Activated CD4-positive, alpha-beta T cell treated with anti-CD3 and anti-CD28 coated beads, Interleukin-2, amount 50 U/mL, for 16 hours (primary cell): ENCODE results near the gene SIK1.
"Not testable (repeated sequence)": the region's sequence is repeated elsewhere in the genome, so short reads cannot be mapped to it uniquely, and the experiment has no call there.

Source experiments
- DNase-seq: peaks from one replicate; pipeline ENCODE4 v3.0.0-alpha.2; 2020

The SIK1 gene

GRCh38 chr21:43426404-43427241, at the start of gene SIK1:
Gene SIK1, minus strand, starts transcription at chr21:43427131. Its CDS starts 953 bp downstream, at chr21:43426178.
- not testable (repeated sequence) for DNase-seq

DNA sequence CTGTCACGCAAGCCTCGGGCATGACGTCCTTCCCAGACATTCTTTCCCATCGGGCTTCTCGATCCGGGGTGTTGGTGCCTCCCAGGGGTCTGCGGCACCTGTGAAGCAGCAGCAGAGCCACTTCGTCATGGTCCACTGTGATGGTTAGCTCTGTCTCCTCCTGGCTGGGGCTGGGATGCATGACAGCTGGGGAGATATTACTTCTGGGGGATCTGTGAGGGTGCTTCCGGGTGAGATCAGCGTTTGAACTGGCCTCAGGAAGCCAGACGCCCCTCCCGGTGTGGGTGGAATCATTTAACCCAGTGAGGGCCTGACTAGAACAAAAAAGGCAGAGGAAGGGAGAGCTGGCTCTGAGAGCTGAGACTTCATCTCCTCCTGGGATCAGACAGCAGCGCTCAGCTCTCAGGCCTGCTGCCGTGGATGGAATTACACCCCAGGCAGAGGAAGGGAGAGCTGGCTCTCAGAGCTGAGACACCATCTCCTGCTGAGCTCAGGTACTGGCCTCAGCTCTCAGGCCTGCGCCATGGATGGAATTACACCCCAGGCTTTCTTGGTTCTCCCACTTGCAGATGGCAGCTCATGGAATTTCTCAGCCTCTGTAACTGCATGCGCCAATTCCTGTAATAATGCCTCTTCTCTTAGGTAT, 44.8 kb upstream of the SIK1 start:
- not testable (repeated sequence) for DNase-seq

GRCh38 chr21:43469719-43470458, 43.0 kb upstream of the SIK1 start:
- not testable (repeated sequence) for DNase-seq

DNA sequence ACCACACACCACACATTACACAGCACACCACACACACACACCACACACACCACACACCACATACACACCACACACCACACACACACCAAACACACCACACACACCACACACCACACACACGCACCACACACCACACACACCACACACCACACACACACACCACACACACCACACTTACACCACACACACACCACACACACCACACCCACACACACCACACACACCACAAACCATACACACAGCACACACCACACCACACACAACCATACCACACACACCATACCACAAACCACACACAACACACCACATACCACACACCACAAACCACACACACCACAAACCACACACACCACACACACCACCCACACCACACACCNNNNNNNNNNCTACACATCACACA, 40.9 kb upstream of the SIK1 start:
- DNase-seq, result no peak

DNA sequence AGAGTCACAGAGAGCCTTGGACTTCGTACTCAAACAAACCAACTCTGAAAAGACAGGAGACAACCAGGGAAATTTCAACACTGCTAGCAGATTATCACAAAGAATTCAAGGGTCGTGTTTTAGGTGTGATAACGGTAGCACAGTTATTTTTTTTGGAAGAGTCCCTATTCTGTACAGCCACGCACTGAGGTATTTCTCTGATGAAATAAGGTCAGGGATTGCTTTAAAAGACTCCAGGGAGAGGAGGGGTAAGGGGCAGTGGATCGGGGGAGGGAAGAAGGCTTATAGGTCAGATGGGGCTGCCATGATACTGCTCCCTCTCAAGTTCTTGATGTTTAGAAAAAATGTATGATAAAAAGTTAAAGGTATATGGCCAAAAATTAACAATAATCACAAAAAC, 38.2 kb upstream of the SIK1 start:
- DNase-seq, result not testable (repeated sequence)

DNA sequence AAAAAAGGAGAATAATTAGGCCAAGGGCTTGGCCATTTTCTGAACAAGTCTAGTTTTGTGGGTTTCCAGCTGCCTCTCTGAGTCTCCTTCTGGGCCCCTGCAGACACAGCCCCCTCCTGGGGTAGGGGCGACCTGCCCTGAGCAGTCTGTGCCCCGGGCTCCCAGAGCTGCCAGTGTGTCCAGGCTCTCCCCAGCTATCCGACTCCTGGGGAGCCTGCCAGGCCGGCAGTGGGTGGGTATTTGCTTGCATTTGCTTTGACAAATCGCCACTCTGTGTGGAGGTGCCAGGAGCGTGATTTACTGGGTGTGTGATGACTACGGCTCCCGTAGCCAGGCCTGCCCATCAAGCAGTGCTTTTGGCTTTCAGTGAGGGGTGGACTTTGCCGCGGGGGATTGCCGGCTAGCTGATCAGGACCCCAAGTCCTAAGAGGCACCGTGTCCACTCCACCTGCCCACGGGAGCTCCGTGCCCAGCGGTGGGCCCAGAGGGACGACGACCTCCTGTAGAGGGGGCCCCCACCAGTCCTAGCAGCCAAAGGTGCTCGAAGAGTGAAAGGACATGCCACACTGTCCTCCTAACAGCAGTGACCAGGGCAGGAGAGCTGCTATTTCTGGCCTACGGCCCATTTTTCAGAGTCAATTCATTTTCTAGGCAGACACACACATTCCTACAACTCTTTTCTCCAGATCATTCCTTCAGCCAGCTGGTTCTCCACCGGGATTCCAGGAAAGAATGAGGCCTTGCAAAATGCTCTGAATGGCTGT, 36.7 kb upstream of the SIK1 start:
- not testable (repeated sequence) for DNase-seq

- DNase-seq, result not testable (repeated sequence)
These were observed 36.0 kb upstream of the SIK1 start for GRCh38 chr21:43462932-43463331.

DNA sequence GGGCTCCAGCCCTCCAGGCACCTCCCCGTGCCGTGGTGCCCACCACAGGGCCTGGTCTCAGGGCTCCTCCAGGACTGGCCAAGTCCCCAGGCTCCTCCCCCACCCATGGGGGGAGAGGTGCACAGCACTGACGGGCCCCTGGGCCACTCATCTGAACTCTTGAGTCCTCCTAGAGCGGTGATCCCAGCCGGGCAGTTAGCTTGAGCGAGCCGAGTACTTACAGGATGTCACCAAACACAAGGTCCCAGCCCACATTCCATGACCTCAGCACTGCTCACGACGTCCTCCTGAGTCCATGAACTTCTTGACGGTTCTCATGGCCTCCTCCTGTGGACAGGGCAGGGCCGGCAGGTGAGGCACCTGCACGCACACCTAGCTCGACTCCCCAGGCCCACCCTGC, 33.5 kb upstream of the SIK1 start:
- DNase-seq, result not testable (repeated sequence)

GRCh38 chr21:43458995-43459394, 32.1 kb upstream of the SIK1 start:
- DNase-seq, result not testable (repeated sequence)

- not testable (repeated sequence) for DNase-seq
These were observed 29.8 kb upstream of the SIK1 start for GRCh38 chr21:43456616-43457314.

DNA sequence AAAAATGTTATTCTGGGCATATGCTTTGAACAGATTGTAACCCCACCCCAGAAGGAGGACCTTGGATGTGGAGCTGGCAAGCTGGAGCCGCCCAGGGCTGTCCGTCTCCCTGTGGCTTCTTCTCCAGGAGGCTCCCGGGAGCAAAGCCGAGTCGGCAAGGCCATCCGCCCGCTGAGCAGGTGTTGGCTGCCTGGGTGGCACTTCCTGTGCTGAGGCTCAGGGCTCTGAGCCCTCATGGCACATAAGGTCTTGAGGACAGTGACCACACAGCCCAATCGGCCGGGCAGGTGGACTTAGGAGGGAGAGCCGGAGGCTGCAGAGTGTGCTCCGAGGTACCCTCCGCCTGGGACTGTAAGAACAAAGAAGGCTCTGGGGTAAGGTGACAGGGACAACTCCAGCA, 28.8 kb upstream of the SIK1 start:
- DNase-seq, result not testable (repeated sequence)

GRCh38 chr21:43454176-43454575, 27.2 kb upstream of the SIK1 start:
- not testable (repeated sequence) for DNase-seq

- DNase-seq, result not testable (repeated sequence)
These were observed 24.9 kb upstream of the SIK1 start for GRCh38 chr21:43451850-43452249.

DNA sequence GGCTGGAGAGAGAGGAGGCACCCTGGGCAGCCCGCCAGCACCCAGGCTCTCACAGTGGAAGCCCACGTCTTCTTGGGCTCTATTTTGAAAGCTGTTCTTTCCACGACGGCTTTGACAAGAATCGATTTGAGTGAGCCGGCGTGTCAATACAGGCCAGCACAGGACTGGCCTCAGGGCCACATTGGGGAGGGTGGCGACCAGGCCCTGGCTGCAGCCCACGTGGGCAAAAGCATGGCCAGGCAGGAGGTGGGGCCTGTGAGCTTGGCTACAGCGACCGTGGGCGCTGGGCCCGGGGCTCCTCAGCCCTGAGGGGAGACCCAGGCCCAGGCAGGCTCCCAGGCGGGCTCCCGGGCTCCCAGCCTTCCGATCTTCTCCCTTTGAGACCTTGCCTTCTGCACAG, 23.4 kb upstream of the SIK1 start:
- DNase-seq, result not testable (repeated sequence)

DNA sequence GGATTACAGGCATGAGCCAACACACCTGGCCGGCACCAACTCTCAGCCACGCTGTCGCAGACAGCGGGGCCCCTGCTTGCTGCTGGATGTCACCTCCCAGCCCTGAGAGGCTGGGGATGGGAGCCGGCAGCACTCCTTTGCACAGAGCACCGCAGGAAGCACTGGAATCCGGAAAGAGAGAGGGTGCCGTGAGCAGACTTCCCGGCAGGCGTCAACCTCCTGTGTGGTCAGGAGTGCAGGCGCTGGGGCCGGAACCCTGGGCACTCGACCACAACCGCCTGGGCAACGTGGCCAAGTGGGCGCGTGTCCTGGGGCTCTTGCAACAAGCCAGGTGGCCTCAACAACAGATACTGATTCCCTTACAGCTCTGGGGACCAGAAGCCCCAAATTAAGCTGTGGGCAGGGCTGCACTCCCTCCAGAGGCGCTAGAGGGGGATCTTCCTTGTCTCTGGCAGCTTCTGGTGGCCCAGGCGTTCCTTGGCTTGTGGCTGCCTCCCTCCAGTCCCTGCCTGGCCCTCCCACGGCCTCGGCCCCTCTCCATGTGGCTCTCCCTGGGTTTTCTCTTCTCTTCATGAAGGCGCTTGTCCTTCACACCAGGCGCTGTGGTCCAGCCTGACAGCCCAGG, 20.5 kb upstream of the SIK1 start:
- not testable (repeated sequence) for DNase-seq

- not testable (repeated sequence) for DNase-seq
These were observed 19.5 kb upstream of the SIK1 start for GRCh38 chr21:43446277-43446932.

- not testable (repeated sequence) for DNase-seq
These were observed 17.6 kb upstream of the SIK1 start for GRCh38 chr21:43444524-43444923.

GRCh38 chr21:43442571-43442970, 15.6 kb upstream of the SIK1 start:
- not testable (repeated sequence) for DNase-seq

DNA sequence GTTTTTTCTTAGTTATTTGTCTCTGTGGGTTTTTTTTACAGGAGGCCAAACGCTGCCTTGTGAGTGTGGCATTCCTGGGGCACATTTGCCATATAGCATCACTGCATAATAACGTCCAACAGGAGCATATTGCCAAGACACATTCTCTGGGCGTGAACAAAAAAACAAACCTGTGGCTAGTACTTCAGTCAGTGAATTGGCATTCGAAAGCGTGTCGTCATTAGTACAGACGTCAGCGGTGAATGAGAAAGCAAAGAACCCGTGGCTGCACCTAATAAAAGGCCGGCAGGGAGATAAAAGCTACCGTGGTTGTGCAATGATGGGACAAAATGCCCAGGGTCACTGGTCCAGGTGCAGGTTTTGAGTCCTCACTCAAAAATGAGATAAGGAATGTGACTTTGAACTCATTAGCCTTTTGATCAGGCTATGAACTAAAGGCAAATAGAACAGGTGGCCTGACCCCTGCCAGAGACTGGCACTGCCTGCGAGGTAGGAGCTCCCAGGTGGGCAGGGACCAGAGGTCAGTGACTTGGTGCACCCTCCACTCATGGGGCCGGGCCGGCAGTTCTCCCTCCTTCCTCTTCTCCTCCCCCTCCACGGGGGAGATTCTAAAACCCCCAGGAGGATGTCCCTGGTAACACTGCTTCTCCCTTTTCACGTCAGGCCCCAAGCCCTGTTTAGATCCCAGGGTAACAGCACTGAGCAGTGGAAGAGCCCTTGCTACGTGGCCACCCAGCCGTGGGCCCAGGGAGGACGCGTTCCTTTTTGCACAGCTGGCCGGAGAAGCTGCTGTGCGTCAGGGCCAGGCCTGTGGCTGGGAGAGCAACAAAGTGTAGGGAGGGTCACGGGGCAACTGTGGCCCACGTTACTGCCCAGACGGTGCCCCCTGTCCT, 14.2 kb upstream of the SIK1 start:
- not testable (repeated sequence) for DNase-seq
